ENCODE measurements around the gene BAG2. TPM values are rescaled to one million over a fixed set of nuclear protein-coding genes. Genes with fewer than 3 reads are reported as not detected.

Gene BAG2
- total RNA-seq, result 15.4 TPM
- long read RNA-seq, full-length matches to known transcripts, result 44 of 48 reads
- long read RNA-seq, partial matches to known transcripts, result 0 of 48 reads
- long read RNA-seq, other reads (novel, unspliced or antisense), result 4 of 48 reads

DNA sequence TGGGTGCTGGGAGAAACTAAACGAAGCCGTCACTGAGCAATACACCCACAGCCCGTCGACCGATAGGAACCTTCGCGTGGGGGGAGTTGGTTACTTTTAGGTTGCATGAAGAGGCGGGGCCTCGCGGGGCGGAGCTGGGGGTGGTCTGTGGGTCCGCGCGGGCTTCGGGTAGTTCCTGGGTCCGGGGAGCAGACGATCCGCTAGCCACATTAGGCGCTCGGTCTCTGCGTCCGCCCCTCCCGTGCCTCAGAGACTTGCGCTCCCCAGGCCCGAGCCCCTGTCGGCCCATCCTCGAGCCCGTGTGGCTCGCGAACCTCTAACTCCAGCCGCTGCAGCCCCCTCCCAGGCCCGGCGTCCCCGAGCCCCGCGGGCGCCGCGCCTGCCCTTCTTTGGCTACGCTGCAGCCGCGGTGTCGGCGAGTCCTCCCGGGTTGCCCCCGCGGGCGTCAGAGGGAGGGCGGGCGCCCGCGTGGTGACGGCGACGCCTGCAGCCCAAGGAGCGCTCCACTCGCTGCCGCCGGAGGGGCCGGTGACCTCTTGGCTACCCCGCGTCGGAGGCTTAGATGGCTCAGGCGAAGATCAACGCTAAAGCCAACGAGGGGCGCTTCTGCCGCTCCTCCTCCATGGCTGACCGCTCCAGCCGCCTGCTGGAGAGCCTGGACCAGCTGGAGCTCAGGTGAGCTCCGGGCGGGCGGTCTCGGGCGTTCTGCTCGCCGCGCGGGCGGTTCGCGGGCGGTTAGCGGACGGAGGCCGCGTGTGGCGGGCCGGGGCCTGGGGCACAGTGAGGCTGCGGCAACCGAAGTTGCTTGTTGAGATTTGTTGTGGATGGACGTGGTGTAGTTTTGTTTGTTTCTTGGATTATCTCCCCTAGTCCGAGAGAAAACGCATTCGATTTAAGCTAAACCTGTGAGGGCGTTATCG is at the start of gene BAG2:
TSS of gene BAG2 (plus strand) at position 191 of the 920 bp plus-strand sequence. CDS start at position 563, 372 bp downstream.
- peak; percentile 95 for DNase-seq (ENCODE audit: missing footprints)
- peak; percentile 97 for ATAC-seq
- intact Hi-C loops (cut with DNase I), result loop anchor here (2.0 to 5.0 kb wide), 3 partner anchors 50 to 145 kb away; partner anchors contain the start of genes PRIM2 and RAB23

- DNase-seq (ENCODE audit: missing footprints) (no peak), ATAC-seq (no peak)
- intact Hi-C loops (cut with DNase I), result no loop called here
These were observed 49.0 kb upstream of the BAG2 start for GRCh38 chr6:57123111-57123510.

DNA sequence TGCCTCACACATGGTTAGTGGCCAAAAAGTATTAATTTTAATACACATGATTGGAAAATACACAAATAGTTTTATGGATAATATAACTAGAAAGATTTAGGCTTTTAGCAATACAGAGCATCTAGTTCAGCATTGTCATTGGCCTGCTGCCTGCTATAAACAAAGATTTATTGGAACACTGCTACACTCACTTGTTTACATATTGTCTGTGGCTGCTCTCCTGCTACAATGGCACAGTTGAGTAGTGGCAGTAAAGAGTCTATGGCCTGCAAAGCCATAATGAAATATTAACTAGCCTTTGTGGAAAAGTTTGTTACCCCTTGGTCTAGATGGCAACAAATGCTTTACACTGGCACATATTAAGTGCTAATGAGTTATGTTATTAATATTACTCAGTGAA is 44.4 kb upstream of the BAG2 start:
- DNase-seq (ENCODE audit: missing footprints), result no peak
- ATAC-seq, result no peak
- intact Hi-C loops (cut with DNase I), result no loop called here

DNA sequence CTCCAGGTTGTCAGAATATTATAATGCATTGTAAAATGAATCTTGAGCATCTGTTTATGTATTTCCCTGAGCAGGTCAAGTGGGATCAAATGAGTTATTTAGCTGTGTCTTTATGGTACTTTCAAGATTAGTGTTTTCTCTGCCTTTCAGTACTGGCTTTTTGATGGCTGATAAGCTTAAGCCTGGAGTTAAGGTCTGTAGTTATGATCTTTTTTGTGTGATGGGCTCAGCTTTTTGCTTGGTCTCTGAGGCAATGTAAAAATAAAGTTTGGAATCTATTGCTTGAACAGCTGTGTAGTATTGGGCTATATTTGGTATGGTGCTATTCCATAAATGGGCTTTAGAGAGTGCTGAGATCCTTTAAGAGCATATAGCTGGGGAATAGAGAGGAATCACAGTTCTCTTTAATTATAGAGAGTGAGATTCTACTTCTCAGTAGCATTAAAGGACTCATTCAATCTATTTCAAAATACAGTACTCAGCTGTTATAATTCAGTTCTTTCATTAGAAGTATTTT is 41.4 kb upstream of the BAG2 start:
- DNase-seq (ENCODE audit: missing footprints) (no peak), ATAC-seq (no peak)
- intact Hi-C loops (cut with DNase I), result no loop called here

GRCh38 chr6:57134954-57135353 is 37.2 kb upstream of the BAG2 start:
- intact Hi-C loops (cut with DNase I), result no loop called here
- no peak for ATAC-seq
- no peak for DNase-seq (ENCODE audit: missing footprints)

GRCh38 chr6:57135885-57136284 is 36.2 kb upstream of the BAG2 start:
- DNase-seq (ENCODE audit: missing footprints) (no peak), ATAC-seq (no peak)
- intact Hi-C loops (cut with DNase I), result no loop called here

DNA sequence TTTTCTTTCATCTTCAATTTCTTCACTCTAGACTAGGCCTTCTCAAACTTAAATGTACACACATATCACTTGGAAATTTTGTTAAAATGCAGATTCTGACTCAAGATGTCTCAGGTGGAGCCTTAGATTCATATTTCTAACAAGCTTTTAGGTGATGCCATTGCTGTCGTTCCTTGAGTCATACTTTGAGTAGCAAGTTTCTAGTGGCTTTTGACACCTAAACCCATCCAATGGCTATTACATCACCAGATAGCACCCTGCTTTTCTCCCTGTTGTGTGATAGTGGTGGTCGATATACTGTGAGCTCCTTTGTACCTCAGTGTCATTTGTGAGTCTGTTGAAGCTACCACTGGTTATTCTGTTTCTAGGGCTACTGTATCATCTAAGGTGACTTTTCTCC is 34.8 kb upstream of the BAG2 start:
- intact Hi-C loops (cut with DNase I), result no loop called here
- no peak for ATAC-seq
- DNase-seq (ENCODE audit: missing footprints), result no peak

DNA sequence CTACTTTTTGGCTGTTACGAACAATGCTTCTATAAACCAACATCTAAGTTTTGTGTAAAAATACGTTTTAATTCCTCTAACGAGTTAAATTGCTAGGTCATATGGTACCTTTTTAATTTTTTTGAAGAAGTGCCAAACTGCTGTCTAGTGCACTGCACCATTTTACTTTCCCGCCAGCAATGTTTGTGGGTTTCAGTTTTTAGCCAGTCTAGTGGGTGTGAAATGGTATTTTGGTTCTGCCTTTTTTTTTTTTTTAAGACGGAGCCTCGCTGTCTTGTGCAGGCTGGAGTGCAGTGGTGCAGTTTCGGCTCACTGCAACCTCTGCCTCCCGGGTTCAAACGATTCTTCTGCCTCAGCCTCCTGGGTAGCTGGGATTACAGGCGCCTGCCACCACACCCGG is 34.1 kb upstream of the BAG2 start:
- DNase-seq (ENCODE audit: missing footprints) (no peak), ATAC-seq (no peak)
- intact Hi-C loops (cut with DNase I), result no loop called here

GRCh38 chr6:57141451-57142177 is 30.5 kb upstream of the BAG2 start:
- intact Hi-C loops (cut with DNase I), result no loop called here
- ATAC-seq (no peak), DNase-seq (ENCODE audit: missing footprints) (no peak)

- ATAC-seq, result no peak
- no peak for DNase-seq (ENCODE audit: missing footprints)
- intact Hi-C loops (cut with DNase I), result no loop called here
These were observed 30.0 kb upstream of the BAG2 start for GRCh38 chr6:57142178-57142525.

- ATAC-seq, result no peak
- no peak for DNase-seq (ENCODE audit: missing footprints)
- intact Hi-C loops (cut with DNase I), result no loop called here
These were observed 28.4 kb upstream of the BAG2 start for GRCh38 chr6:57143690-57144089.

GRCh38 chr6:57147401-57147800 is 24.7 kb upstream of the BAG2 start:
- DNase-seq (ENCODE audit: missing footprints) (no peak), ATAC-seq (no peak)
- intact Hi-C loops (cut with DNase I), result no loop called here

- intact Hi-C loops (cut with DNase I), result no loop called here
- DNase-seq (ENCODE audit: missing footprints) (no peak), ATAC-seq (no peak)
These were observed 23.9 kb upstream of the BAG2 start for GRCh38 chr6:57147955-57148858.

DNA sequence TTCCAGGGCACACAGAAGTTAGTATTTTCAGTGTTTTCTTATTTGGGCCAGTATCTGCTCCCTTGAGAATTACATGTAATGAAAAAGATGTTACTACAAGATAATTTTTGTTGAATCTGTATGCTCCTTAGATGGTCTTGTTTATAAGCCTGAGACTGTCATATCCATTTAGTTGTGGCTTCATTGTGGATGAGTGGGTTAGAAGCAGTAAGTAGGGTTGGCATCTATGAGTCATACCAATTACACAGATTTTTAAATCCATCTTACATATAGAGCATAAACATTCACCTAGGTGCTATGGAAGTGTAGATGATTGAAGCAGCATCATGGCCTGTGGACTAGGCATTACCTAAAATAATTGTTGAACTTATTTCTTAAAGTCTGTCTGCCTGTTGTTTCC is 13.5 kb upstream of the BAG2 start:
- ATAC-seq (no peak), DNase-seq (ENCODE audit: missing footprints) (no peak)

DNA sequence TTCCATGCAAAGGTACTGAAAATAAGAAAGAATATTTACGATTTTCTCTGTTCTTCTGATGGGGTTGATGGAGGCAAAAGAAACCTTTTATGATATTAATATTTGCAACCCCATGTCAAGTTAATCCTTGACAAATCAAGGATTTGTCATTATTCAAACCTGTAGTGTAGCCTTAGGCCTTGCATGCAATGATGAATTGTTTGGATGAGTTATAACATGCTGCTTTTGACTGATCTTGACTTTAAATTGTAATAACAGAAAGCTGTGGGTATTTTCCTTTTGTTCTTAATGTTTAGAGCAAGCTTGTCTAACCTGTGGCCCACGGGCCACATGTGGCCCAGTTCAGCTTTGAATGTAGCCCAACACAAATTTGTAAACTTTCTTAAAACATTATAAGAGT is 13.0 kb upstream of the BAG2 start:
- ATAC-seq, result no peak
- intact Hi-C loops (cut with DNase I), result no loop called here
- no peak for DNase-seq (ENCODE audit: missing footprints)

More for the DNA sequence above, 13.5 kb upstream of the BAG2 start:
- intact Hi-C loops (cut with DNase I), result no loop called here

- DNase-seq (ENCODE audit: missing footprints) (no peak), ATAC-seq (no peak)
- intact Hi-C loops (cut with DNase I), result no loop called here
These were observed 10.1 kb upstream of the BAG2 start for GRCh38 chr6:57162028-57162427.

GRCh38 chr6:57162516-57162915 is 9.6 kb upstream of the BAG2 start:
- DNase-seq (ENCODE audit: missing footprints) (no peak), ATAC-seq (no peak)
- intact Hi-C loops (cut with DNase I), result no loop called here

DNA sequence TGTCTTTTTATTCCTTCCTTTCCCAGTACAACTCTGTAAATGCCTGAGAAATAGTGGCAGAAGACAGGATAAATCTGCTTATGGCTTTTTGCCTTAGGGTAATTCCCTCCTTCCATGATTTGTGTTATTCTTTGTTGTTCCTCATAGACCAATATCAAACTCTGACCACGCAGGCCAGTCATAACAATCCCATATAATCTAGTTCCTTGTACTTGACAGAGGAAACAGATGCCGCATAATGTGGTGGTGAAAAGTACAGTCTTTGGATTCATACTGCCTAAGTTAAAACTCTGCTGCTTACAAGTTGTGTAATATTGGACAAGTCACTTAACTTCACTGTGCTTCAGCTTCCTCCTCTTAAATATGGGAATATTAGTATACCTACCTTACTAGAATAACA is 8.2 kb upstream of the BAG2 start:
- DNase-seq (ENCODE audit: missing footprints) (no peak), ATAC-seq (no peak)
- intact Hi-C loops (cut with DNase I), result no loop called here

GRCh38 chr6:57165080-57165479 is 7.0 kb upstream of the BAG2 start:
- intact Hi-C loops (cut with DNase I), result no loop called here
- DNase-seq (ENCODE audit: missing footprints), result no peak
- ATAC-seq, result no peak

All from Right ventricle myocardium inferior (tissue), 1 donor.